GM23338 (cell line): ENCODE results near the gene MRPL2.

Source experiments
- CTCF ChIP-seq, 2 experiments: fragments of 200-600 bp in 1 of 2; sonication (generic) in 1 of 2; conservative IDR thresholded peaks; 2 replicates each; pipeline versions ENCODE4 v1.5.1 to v1.6.1; 2016 to 2017; ENCODE audit warnings: antibody characterized with exemption in 2 of 2, low read depth in 2 of 2, mild to moderate bottlenecking in 2 of 2, moderate library complexity in 1 of 2
- EZH2 ChIP-seq: fragments of 200-600 bp; sonication (generic); IDR thresholded peaks from one replicate; pipeline ENCODE4 v1.8.0; 2017; ENCODE audit warnings: antibody characterized with exemption, mild to moderate bottlenecking, low read depth; ENCODE audit not compliant: unreplicated experiment
- POLR2AphosphoS5 ChIP-seq: IDR thresholded peaks from 2 replicates; pipeline ENCODE4 v1.6.1; 2016; ENCODE audit warnings: antibody characterized with exemption, low read depth
- STAT1 ChIP-seq: IDR thresholded peaks from one replicate; pipeline ENCODE4 v1.6.1; 2016; ENCODE audit warnings: antibody characterized with exemption; ENCODE audit not compliant: unreplicated experiment

- TF ChIP-seq CTCF (conservative IDR thresholded peaks at IDR 0.05; ENCODE audit: low read depth in 2 of 2), result no peak
- TF ChIP-seq STAT1, result no peak
- TF ChIP-seq POLR2AphosphoS5, result no peak
- TF ChIP-seq EZH2, result no peak
Observed at GRCh38 chr6:43055966-43056365, 3.3 kb downstream of the MRPL2 start.
